HG02973 (cell line): ENCODE results near the gene SNHG17.
A peak's percentile ranks its signal among the peaks of the same experiment; 100 is the strongest.
"Not testable (repeated sequence)": the region's sequence is repeated elsewhere in the genome, so short reads cannot be mapped to it uniquely, and the experiment has no call there.

Experiments used
- ATAC-seq: cut with Tn5 transposase; IDR thresholded peaks from one replicate; pipeline ENCODE4 v1.9.1; 2021; ENCODE audit warnings: moderate library complexity; ENCODE audit not compliant: unreplicated experiment

Gene SNHG17

GRCh38 chr20:38434770-38435554 is at the start of gene SNHG17:
Gene SNHG17 (minus strand): TSS chr20:38435328.
- peak; percentile 49 for ATAC-seq

GRCh38 chr20:38479596-38479995 is 44.5 kb upstream of the SNHG17 start:
- ATAC-seq = no peak

- ATAC-seq = no peak
Observed at GRCh38 chr20:38477747-38478146, 42.6 kb upstream of the SNHG17 start.

- ATAC-seq = no peak
Observed at GRCh38 chr20:38473367-38473795, 38.3 kb upstream of the SNHG17 start.

GRCh38 chr20:38472513-38473366 is 37.6 kb upstream of the SNHG17 start, which contains the start of gene RALGAPB:
Gene RALGAPB (plus strand): TSS chr20:38472843. CDS start chr20:38488433, 15,590 bp downstream.
- ATAC-seq = peak; percentile 88

- no peak for ATAC-seq
Observed at GRCh38 chr20:38471987-38472512, 36.9 kb upstream of the SNHG17 start.

GRCh38 chr20:38471245-38471644 is 36.1 kb upstream of the SNHG17 start:
- ATAC-seq = no peak

- ATAC-seq = no peak
Observed at GRCh38 chr20:38466983-38467382, 31.9 kb upstream of the SNHG17 start.

GRCh38 chr20:38466171-38466570 is 31.0 kb upstream of the SNHG17 start:
- ATAC-seq = no peak

- ATAC-seq = not testable (repeated sequence)
Observed at GRCh38 chr20:38461569-38461968, 26.4 kb upstream of the SNHG17 start.

GRCh38 chr20:38461167-38461566 is 26.0 kb upstream of the SNHG17 start:
- ATAC-seq = not testable (repeated sequence)

GRCh38 chr20:38460631-38461030 is 25.5 kb upstream of the SNHG17 start:
- not testable (repeated sequence) for ATAC-seq

GRCh38 chr20:38460040-38460623 is 25.0 kb upstream of the SNHG17 start:
- ATAC-seq = no peak

- no peak for ATAC-seq
Observed at GRCh38 chr20:38458314-38458713, 23.2 kb upstream of the SNHG17 start.

GRCh38 chr20:38454556-38455473 is 19.7 kb upstream of the SNHG17 start:
- no peak for ATAC-seq

- ATAC-seq = no peak
Observed at GRCh38 chr20:38453941-38454340, 18.8 kb upstream of the SNHG17 start.

GRCh38 chr20:38452880-38453624 is 17.9 kb upstream of the SNHG17 start:
- no peak for ATAC-seq

GRCh38 chr20:38450412-38450975 is 15.4 kb upstream of the SNHG17 start:
- no peak for ATAC-seq

- ATAC-seq = no peak
Observed at GRCh38 chr20:38449046-38449445, 13.9 kb upstream of the SNHG17 start.
